Mesendoderm (in vitro differentiated cells): ENCODE results near the gene TMEM191C.
"Not testable (repeated sequence)": the region's sequence is repeated elsewhere in the genome, so short reads cannot be mapped to it uniquely, and the experiment has no call there.

ENCODE experiments used
- DNase-seq: peaks from one replicate; pipeline ENCODE4 v3.0.0; 2013
- H2AK5ac ChIP-seq: 2 replicates; pipeline ENCODE4 v1.6.1; 2013; ENCODE audit warnings: low read length, inconsistent platforms
- H2BK120ac ChIP-seq: 2 replicates; pipeline ENCODE4 v1.6.1; 2013; ENCODE audit warnings: low read depth, mild to moderate bottlenecking, low read length, moderate library complexity, mixed read lengths
- H2BK15ac ChIP-seq: replicated peaks from 2 replicates; pipeline ENCODE4 v1.6.1; 2013; ENCODE audit warnings: low read depth, mild to moderate bottlenecking, moderate library complexity
- H2BK5ac ChIP-seq: 2 replicates; pipeline ENCODE4 v1.6.1; 2013; ENCODE audit warnings: low read length, inconsistent platforms
- H3K18ac ChIP-seq: 2 replicates; pipeline ENCODE4 v1.6.1; 2013; ENCODE audit warnings: mild to moderate bottlenecking, low read length, mixed read lengths
- H3K23ac ChIP-seq: one replicate; pipeline ENCODE4 v1.6.1; 2013; ENCODE audit warnings: low read length
- H3K27ac ChIP-seq: 2 replicates; pipeline ENCODE4 v1.5.1; 2013; ENCODE audit warnings: low read depth, mild to moderate bottlenecking, inconsistent platforms, low read length, moderate library complexity
- H3K27me3 ChIP-seq: 2 replicates; pipeline ENCODE4 v1.6.1; 2013; ENCODE audit warnings: low read length, control low read depth, mild to moderate bottlenecking, inconsistent platforms; ENCODE audit not compliant: insufficient read depth, poor library complexity
- H3K36me3 ChIP-seq: 2 replicates; pipeline ENCODE4 v1.6.1; 2013; ENCODE audit warnings: low read length, inconsistent platforms; ENCODE audit not compliant: control insufficient read depth, insufficient read depth
- H3K4ac ChIP-seq: one replicate; pipeline ENCODE4 v1.6.1; 2013; ENCODE audit warnings: low read depth, mild to moderate bottlenecking, low read length, moderate library complexity
- H3K4me1 ChIP-seq: 2 replicates; pipeline ENCODE4 v1.6.1; 2013; ENCODE audit warnings: low read depth, low read length, inconsistent platforms; ENCODE audit not compliant: control insufficient read depth
- H3K4me2 ChIP-seq: 2 replicates; pipeline ENCODE4 v1.6.1; 2013; ENCODE audit warnings: low read length
- H3K4me3 ChIP-seq: 2 replicates; pipeline ENCODE4 v1.5.1; 2013; ENCODE audit warnings: mild to moderate bottlenecking, low read length
- H3K56ac ChIP-seq: one replicate; pipeline ENCODE4 v1.6.1; 2013; ENCODE audit warnings: low read length
- H3K79me1 ChIP-seq: 2 replicates; pipeline ENCODE4 v1.6.1; 2013; ENCODE audit warnings: low read length, inconsistent platforms
- H3K79me2 ChIP-seq: 2 replicates; pipeline ENCODE4 v1.6.1; 2013; ENCODE audit warnings: mild to moderate bottlenecking, low read length; ENCODE audit not compliant: control insufficient read depth, insufficient read depth
- H3K9ac ChIP-seq: 2 replicates; pipeline ENCODE4 v1.6.1; 2013; ENCODE audit warnings: low read length, inconsistent platforms
- H4K5ac ChIP-seq: one replicate; pipeline ENCODE4 v1.6.1; 2013; ENCODE audit warnings: low read length
- H4K8ac ChIP-seq: one replicate; pipeline ENCODE4 v1.6.1; 2013; ENCODE audit warnings: low read depth, mild to moderate bottlenecking, control low read depth, low read length, moderate library complexity
- WGBS: extraction: QIAGEN DNeasy Blood & Tissue Kit; methylation state at CpG from one replicate; pipeline ENCODE4 v1.1.7; 2013; ENCODE audit warnings: low lambda C conversion rate, missing lambda C conversion rate; ENCODE audit not compliant: insufficient coverage; ENCODE audit errors: extremely low coverage; 5-methylcytosine and 5-hydroxymethylcytosine counted together

The TMEM191C gene

GRCh38 chr22:21515234-21515633, 48.0 kb downstream of the TMEM191C start:
- H3K23ac ChIP-seq, H3K79me1 ChIP-seq, H3K4me3 ChIP-seq, H2BK5ac ChIP-seq, H3K9ac ChIP-seq, H3K56ac ChIP-seq, H4K5ac ChIP-seq, H4K8ac ChIP-seq, H3K4me1 ChIP-seq, H3K36me3 ChIP-seq, H3K27ac ChIP-seq, H2BK15ac ChIP-seq, DNase-seq, H2AK5ac ChIP-seq, H3K27me3 ChIP-seq, H3K4ac ChIP-seq, H3K79me2 ChIP-seq, H2BK120ac ChIP-seq, H3K4me2 ChIP-seq, H3K18ac ChIP-seq: not testable (repeated sequence)
- WGBS = no CpG with 5 or more reads among the region's 9 CpGs

- H3K36me3 ChIP-seq, H4K8ac ChIP-seq, H2BK5ac ChIP-seq, H3K4ac ChIP-seq, H3K4me1 ChIP-seq, DNase-seq, H3K18ac ChIP-seq, H3K4me3 ChIP-seq, H2BK120ac ChIP-seq, H3K23ac ChIP-seq, H3K27me3 ChIP-seq, H2AK5ac ChIP-seq, H3K79me1 ChIP-seq, H3K4me2 ChIP-seq, H2BK15ac ChIP-seq, H3K56ac ChIP-seq, H3K9ac ChIP-seq, H3K27ac ChIP-seq, H3K79me2 ChIP-seq, H4K5ac ChIP-seq: not testable (repeated sequence)
- no CpG with 5 or more reads among the region's 22 CpGs for WGBS
Measured at GRCh38 chr22:21516522-21516921, 49.3 kb downstream of the TMEM191C start.

GRCh38 chr22:21516970-21517764, 50.0 kb downstream of the TMEM191C start:
- not testable (repeated sequence) for H3K4me3 ChIP-seq, H3K4me1 ChIP-seq, H3K23ac ChIP-seq, H3K18ac ChIP-seq, H4K5ac ChIP-seq, H3K27me3 ChIP-seq, H2BK15ac ChIP-seq, H2BK5ac ChIP-seq, H3K4me2 ChIP-seq, H3K27ac ChIP-seq, H3K36me3 ChIP-seq, H3K79me1 ChIP-seq, H3K56ac ChIP-seq, H2AK5ac ChIP-seq, DNase-seq, H3K9ac ChIP-seq, H2BK120ac ChIP-seq, H3K79me2 ChIP-seq, H4K8ac ChIP-seq, H3K4ac ChIP-seq
- WGBS = no CpG with 5 or more reads among the region's 115 CpGs
